Psoas muscle (tissue), 8 donors: Measurements from ENCODE around the gene RNF150. TPM values are rescaled to one million over a fixed set of nuclear protein-coding genes. Genes with fewer than 3 reads are reported as not detected.

ENCODE experiments used
- ATAC-seq, 4 donors: fragments of 200-7000 bp; cut with Tn5 transposase; one replicate each; pipeline ENCODE4 v1.9.1; 2020; ENCODE audit warnings: moderate library complexity in 3 of 4, mild to moderate bottlenecking in 2 of 4
- DNase-seq, 2 donors: peaks; one replicate each; pipeline ENCODE4 v3.0.0-alpha.2; 2020
- H3K27ac ChIP-seq: fragments of 200-600 bp; one replicate; pipeline ENCODE4 v1.8.0; 2022
- H3K27me3 ChIP-seq, 3 donors: fragments of 200-600 bp in 1 of 3; one replicate each; pipeline versions ENCODE4 v1.6.1 to v1.8.0; 2013 to 2022; ENCODE audit warnings: low read length in 2 of 3, mild to moderate bottlenecking in 2 of 3, moderate library complexity in 1 of 3; ENCODE audit not compliant: insufficient read depth in 3 of 3
- H3K36me3 ChIP-seq, 2 donors: fragments of 200-600 bp in 1 of 2; one replicate each; pipeline versions ENCODE4 v1.6.1 to v1.8.0; 2013 to 2022; ENCODE audit warnings: low read depth in 1 of 2, mild to moderate bottlenecking in 1 of 2, moderate library complexity in 1 of 2; ENCODE audit not compliant: insufficient read depth in 1 of 2
- H3K4me1 ChIP-seq: fragments of 200-600 bp; one replicate; pipeline ENCODE4 v1.8.0; 2022
- H3K4me3 ChIP-seq: fragments of 200-600 bp; one replicate; pipeline ENCODE4 v1.8.0; 2022; ENCODE audit warnings: mild to moderate bottlenecking
- H3K9me3 ChIP-seq: fragments of 200-600 bp; one replicate; pipeline ENCODE4 v1.8.0; 2022
- CTCF ChIP-seq: fragments of 200-600 bp; IDR thresholded peaks from one replicate; pipeline ENCODE4 v1.8.0; 2022; ENCODE audit warnings: antibody characterized with exemption
- WGBS, 3 donors: extraction: QIAGEN DNeasy Blood & Tissue Kit; methylation state at CpG; one replicate each; pipeline versions ENCODE4 v1.1.6 to v1.1.7; 2013; 5-methylcytosine and 5-hydroxymethylcytosine counted together
- intact Hi-C, 2 donors: fragments of 100-400 bp; cut with DNase I; formaldehyde crosslinking; loops; one replicate each; pipeline versions ENCODE4 v1.11.0 to v1.14.2; 2022
- polyA plus RNA-seq, 3 donors: library from polyadenylated mRNA; stranded (reverse); fragments of 200-250 nt; gene quantifications; one replicate each; pipeline ENCODE4 v1.2.3, GENCODE V29; 2013
- total RNA-seq, 4 donors: library from RNA; stranded (reverse); fragmentation: NEBNext Ultra II Directional in 2 of 4; extraction: Animal tissue kit (Norgen Biotek cat#: 25700) in 2 of 4; gene quantifications; one replicate each; pipeline versions ENCODE4 v1.2.1 to v1.2.4, GENCODE V29; 2021 to 2023
- donor health status: healthy with polysubstance abuse.
- donor health status: DM: no; HTN: no; CAD: no; lungs with moderate emphysema.
- donor health status: Bipolar disorder and iron deficiency.
- donor health status: healthy.
- donor health status: DM: yes; HTN: yes; CAD: no.
- donor health status: DM: no; HTN: no; CAD: no.
- donor health status: DM: no; HTN: no; CAD: no.
- donor health status: DM: yes; HTN: yes; CAD: no.

The RNF150 gene
- total and polyA plus RNA-seq, 7 donors, result 0.78 to 12.6 (median 3.2) TPM

GRCh38 chr4:141045848-141046247 lies 87.4 kb downstream of the RNF150 start:
- no peaks in the 10 kb centered on the region for H3K9me3 ChIP-seq
- intact Hi-C loops, result no loop called here
- H3K4me3 ChIP-seq, result no peak overlapping the region
- H3K36me3 ChIP-seq, result no peaks in the 10 kb centered on the region
- H3K27me3 ChIP-seq, result no peaks in the 10 kb centered on the region
- no peak for DNase-seq
- no peak for TF ChIP-seq CTCF
- ATAC-seq, result no peak
- H3K27ac ChIP-seq, result peak overlapping the region; percentile 41
- peaks cover 10% of the 10 kb centered on the region for H3K4me1 ChIP-seq
- 92 to 96% (median 94%) methylated on average over 4 of the region's 4 CpGs for WGBS, 3 donors

- Histone ChIP-seq H3K27me3 (no peaks in the 10 kb centered on the region), H3K4me1 (no peaks in the 10 kb centered on the region), H3K9me3 (no peaks in the 10 kb centered on the region), H3K36me3 (no peaks in the 10 kb centered on the region), H3K27ac (no peak overlapping the region), H3K4me3 (no peak overlapping the region)
- no peak for TF ChIP-seq CTCF
- no peak for ATAC-seq
- WGBS, 3 donors, result 29 to 62% (median 41%) methylated on average over 1 of the region's 1 CpG
- intact Hi-C loops, result loop anchor here in 1 of 2 donors (5.0 kb wide), 1 partner anchor 36 kb away; no protein-coding TSS in a partner anchor
- DNase-seq, result no peak
Observed at GRCh38 chr4:141041021-141041476, 92.2 kb downstream of the RNF150 start.

- WGBS, 3 donors, result 95 to 100% (median 98%) methylated on average over 2 of the region's 2 CpGs
Observed at GRCh38 chr4:141039156-141039555, 94.1 kb downstream of the RNF150 start.

GRCh38 chr4:141038428-141038827 lies 94.8 kb downstream of the RNF150 start:
- Histone ChIP-seq H3K9me3 (no peaks in the 10 kb centered on the region), H3K27me3 (no peaks in the 10 kb centered on the region), H3K4me3 (no peak overlapping the region), H3K36me3 (no peaks in the 10 kb centered on the region), H3K27ac (no peak overlapping the region), H3K4me1 (no peaks in the 10 kb centered on the region)
- intact Hi-C loops, result no loop called here
- ATAC-seq (no peak), DNase-seq (no peak)
- 93 to 99% (median 97%) methylated on average over 3 of the region's 3 CpGs for WGBS, 3 donors
- TF ChIP-seq CTCF, result no peak

More at GRCh38 chr4:141039156-141039555, 94.1 kb downstream of the RNF150 start:
- Histone ChIP-seq H3K9me3 (no peaks in the 10 kb centered on the region), H3K27ac (no peak overlapping the region), H3K36me3 (no peaks in the 10 kb centered on the region), H3K4me1 (no peaks in the 10 kb centered on the region), H3K4me3 (no peak overlapping the region), H3K27me3 (no peaks in the 10 kb centered on the region)
- no peak for TF ChIP-seq CTCF
- ATAC-seq (no peak), DNase-seq (no peak)
- intact Hi-C loops, result no loop called here

- H3K27me3 ChIP-seq, result no peaks in the 10 kb centered on the region
- intact Hi-C loops, result no loop called here
- no peak overlapping the region for H3K4me3 ChIP-seq
- H3K9me3 ChIP-seq, result no peaks in the 10 kb centered on the region
- no peak for ATAC-seq
- DNase-seq, result no peak
- H3K4me1 ChIP-seq, result no peaks in the 10 kb centered on the region
- H3K36me3 ChIP-seq, result no peaks in the 10 kb centered on the region
- TF ChIP-seq CTCF, result no peak
- H3K27ac ChIP-seq, result no peak overlapping the region
Observed at GRCh38 chr4:141037446-141037845, 95.8 kb downstream of the RNF150 start.
